Panc1 (cell line): ENCODE data around the gene DSCAM.

Source experiments
- CTCF ChIP-seq: fragments of 450-650 bp; IDR thresholded peaks from 2 replicates; pipeline ENCODE4 v1.5.1; 2017; ENCODE audit warnings: mild to moderate bottlenecking
- POLR2AphosphoS5 ChIP-seq: IDR thresholded peaks from 2 replicates; pipeline ENCODE4 v1.6.1; 2012; ENCODE audit warnings: mild to moderate bottlenecking, low read depth, low read length, moderate library complexity
- REST ChIP-seq, 2 experiments: IDR thresholded peaks; 2 replicates each; pipeline ENCODE4 v1.6.1; 2011 to 2012; ENCODE audit warnings: low read depth in 2 of 2, control low read depth in 1 of 2, low read length in 1 of 2, mild to moderate bottlenecking in 1 of 2, moderate library complexity in 1 of 2; ENCODE audit not compliant: insufficient read depth in 1 of 2
- SIN3A ChIP-seq: IDR thresholded peaks from 2 replicates; pipeline ENCODE4 v1.6.1; 2012; ENCODE audit warnings: low read depth, mild to moderate bottlenecking, low read length, moderate library complexity, borderline replicate concordance; ENCODE audit not compliant: insufficient read depth
- TCF7L2 ChIP-seq: IDR thresholded peaks from 2 replicates; pipeline ENCODE4 v1.6.1; 2011; ENCODE audit warnings: mild to moderate bottlenecking, low read depth, low read length, inconsistent platforms

GRCh38 chr21:40832316-40832715, 14.6 kb downstream of the DSCAM start:
- no peak for TF ChIP-seq SIN3A
- TF ChIP-seq CTCF = no peak
- no peak for TF ChIP-seq POLR2AphosphoS5
- TF ChIP-seq TCF7L2 = no peak
- no peak for TF ChIP-seq REST (IDR thresholded peaks at IDR 0.05; ENCODE audit: insufficient read depth in 1 of 2, low read depth in 2 of 2, low read length in 1 of 2)
